NCI-H524 (cell line): ENCODE results near the gene RSBN1.
"Not testable (repeated sequence)": the region's sequence is repeated elsewhere in the genome, so short reads cannot be mapped to it uniquely, and the experiment has no call there.

Source experiments
- DNase-seq, 2 experiments: peaks; one replicate each; lab custom pipeline; 2025; lab: John Stamatoyannopoulos, UW

RSBN1 gene

GRCh38 chr1:113744114-113744513 is 68.2 kb downstream of the RSBN1 start:
- no peak for DNase-seq

- no peak for DNase-seq
Observed at GRCh38 chr1:113742515-113742914, 69.8 kb downstream of the RSBN1 start.

DNA sequence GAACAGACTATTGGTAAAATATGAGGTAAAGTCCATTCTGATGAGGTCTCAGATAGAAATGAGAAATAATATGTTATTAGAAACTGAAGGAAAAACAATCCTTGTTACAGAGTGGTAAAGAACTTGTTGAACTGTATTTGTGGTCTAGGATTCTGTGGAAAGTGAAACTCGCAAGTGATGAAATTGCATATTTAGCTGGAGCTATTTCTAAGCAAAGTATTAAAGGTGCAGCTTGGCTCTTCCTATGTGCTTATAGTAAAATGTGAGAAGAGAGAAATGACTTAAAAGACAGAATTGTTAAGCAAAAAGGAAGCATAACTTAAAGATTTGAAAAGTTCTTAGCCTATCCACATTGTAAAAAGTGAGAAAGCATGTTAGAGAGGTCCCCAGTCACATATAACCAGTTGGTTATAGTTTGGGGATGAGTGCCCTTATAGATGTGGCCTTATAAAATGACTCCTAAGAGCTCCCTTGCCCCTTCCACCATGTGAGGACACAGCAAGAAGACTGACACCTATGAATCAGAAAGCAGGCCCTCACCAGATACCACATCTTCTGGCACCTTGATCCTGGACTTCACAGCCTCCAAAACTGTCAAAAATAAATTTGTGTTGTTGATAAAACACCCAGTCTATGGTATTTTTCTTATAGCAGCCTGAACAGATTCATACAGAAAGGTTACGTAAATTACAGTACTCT is 77.8 kb downstream of the RSBN1 start:
- no peak for DNase-seq

DNA sequence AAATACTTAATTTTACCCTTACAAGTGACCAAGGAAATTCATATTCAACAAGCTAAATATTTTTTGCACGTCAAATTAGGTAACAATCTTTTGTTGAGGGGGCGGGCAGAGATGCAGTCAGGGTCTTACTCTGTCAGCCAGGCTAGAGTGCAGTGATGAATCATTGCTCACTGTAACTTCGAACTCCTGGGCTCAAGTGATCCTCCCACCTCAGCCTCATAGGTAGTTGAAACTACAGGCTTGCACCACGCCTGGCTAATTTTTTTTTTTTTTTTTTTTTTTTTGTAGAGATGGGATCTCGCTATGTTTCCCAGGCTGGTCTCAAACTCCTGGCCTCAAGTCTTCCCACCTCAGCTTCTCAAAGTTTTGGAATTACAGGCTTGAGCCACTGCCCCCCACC is 79.5 kb downstream of the RSBN1 start:
- no peak for DNase-seq

DNA sequence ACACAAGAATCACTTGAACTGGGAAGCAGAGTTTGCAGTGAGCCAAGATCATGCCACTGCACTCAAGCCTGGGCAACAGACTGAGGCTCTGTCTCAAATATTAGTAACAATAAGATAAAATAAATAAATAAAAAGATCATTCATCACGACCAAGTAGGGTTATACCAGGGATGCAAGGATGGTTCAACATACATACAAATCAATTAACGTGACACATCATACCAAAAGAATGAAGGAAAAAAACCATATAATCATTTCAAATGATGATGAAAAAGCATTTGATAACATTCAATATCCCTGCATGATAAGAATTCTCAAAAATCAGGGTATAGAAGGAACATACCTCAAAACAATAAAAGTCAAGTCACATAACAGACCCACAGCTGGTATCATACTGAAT is 91.3 kb downstream of the RSBN1 start:
- DNase-seq: no peak

DNA sequence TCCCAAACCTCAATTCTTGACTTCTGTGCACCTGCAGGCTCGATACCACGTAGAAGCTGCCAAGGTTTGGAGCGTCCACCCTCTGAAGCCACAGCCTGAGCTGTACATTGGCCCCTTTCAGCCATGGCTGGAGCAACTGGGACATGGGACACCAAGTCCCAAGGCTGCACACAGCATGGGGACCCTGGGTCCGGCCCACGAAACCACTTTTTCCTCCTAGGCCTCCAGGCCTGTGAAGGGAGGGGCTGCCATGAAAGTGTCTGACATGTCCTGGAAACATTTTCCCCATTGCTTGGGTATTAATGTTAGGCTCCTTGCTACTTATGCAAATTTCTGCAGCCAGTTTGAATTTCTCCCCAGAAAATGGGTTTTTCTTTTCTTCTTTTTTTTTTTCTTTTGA is 93.7 kb downstream of the RSBN1 start:
- not testable (repeated sequence) for DNase-seq

DNA sequence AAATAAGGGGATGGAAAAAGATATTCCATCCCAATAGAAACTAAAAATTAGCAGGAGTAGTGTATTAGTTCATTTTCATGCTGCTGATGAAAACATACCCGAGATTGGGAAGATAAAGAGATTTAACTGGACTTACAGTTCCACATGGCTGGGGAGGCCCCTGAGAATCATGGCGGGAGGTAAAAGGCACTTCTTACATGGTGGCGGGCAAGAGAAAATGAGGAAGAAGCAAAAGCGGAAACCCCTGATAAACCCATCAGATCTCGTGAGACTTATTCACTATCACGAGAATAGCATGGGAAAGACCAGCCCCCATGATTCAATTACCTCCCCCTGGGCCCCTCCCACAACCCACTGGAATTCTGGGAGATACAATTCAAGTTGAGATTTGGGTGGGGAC is 94.8 kb downstream of the RSBN1 start:
- DNase-seq: not testable (repeated sequence)

- DNase-seq: no peak
Observed at GRCh38 chr1:113714606-113715269, 97.5 kb downstream of the RSBN1 start.
